GM23338 (cell line): ENCODE measurements around the gene ANP32A. TPM values are rescaled to one million over a fixed set of nuclear protein-coding genes. Genes with fewer than 3 reads are reported as not detected.

Experiments used
- ATAC-seq: fragments of 200-7000 bp; cut with Tn5 transposase; 3 replicates; pipeline ENCODE4 v1.9.1; 2020
- DNase-seq: peaks from one replicate; pipeline ENCODE4 v3.0.0-alpha.2; 2015; ENCODE audit warnings: low spot score
- H2AFZ ChIP-seq: fragments of 200-600 bp; sonication (generic); 2 replicates; pipeline ENCODE4 v1.8.0; 2016; ENCODE audit warnings: antibody characterized with exemption, mild to moderate bottlenecking, moderate library complexity
- H3F3A ChIP-seq: fragments of 200-600 bp; sonication (generic); replicated peaks from 2 replicates; pipeline ENCODE4 v1.8.0; 2017; ENCODE audit warnings: antibody characterized with exemption, mixed run types, low read depth
- H3K27ac ChIP-seq: fragments of 200-600 bp; sonication (generic); 2 replicates; pipeline ENCODE4 v1.6.1; 2016; ENCODE audit warnings: low read depth
- H3K27me3 ChIP-seq: fragments of 200-600 bp; sonication (generic); 2 replicates; pipeline ENCODE4 v1.8.0; 2016; ENCODE audit warnings: mild to moderate bottlenecking, mixed run types, moderate library complexity; ENCODE audit not compliant: insufficient read depth
- H3K36me3 ChIP-seq: fragments of 200-600 bp; sonication (generic); 2 replicates; pipeline ENCODE4 v1.8.0; 2016; ENCODE audit warnings: mild to moderate bottlenecking; ENCODE audit not compliant: insufficient read depth
- H3K4me1 ChIP-seq: fragments of 200-600 bp; sonication (generic); 2 replicates; pipeline ENCODE4 v1.8.0; 2016; ENCODE audit warnings: mild to moderate bottlenecking, moderate library complexity; ENCODE audit not compliant: insufficient read depth
- H3K4me2 ChIP-seq: fragments of 200-600 bp; sonication (generic); 2 replicates; pipeline ENCODE4 v1.7.1; 2017; ENCODE audit warnings: mixed run types
- H3K4me3 ChIP-seq: fragments of 200-600 bp; sonication (generic); 2 replicates; pipeline ENCODE4 v1.6.1; 2016; ENCODE audit warnings: mixed run types
- H3K79me2 ChIP-seq: fragments of 200-600 bp; sonication (generic); replicated peaks from 2 replicates; pipeline ENCODE4 v1.8.0; 2017; ENCODE audit warnings: mild to moderate bottlenecking; ENCODE audit not compliant: insufficient read depth
- H3K9me2 ChIP-seq: fragments of 200-600 bp; sonication (generic); 2 replicates; pipeline ENCODE4 v1.8.0; 2017; ENCODE audit not compliant: insufficient read depth
- H4K20me1 ChIP-seq: fragments of 200-600 bp; sonication (generic); replicated peaks from 2 replicates; pipeline ENCODE4 v1.8.0; 2017; ENCODE audit warnings: mild to moderate bottlenecking; ENCODE audit not compliant: insufficient read depth
- H3K27ac Mint-ChIP-seq: 2 replicates; pipeline ENCODE4 v1.8.0; 2020; ENCODE audit warnings: inconsistent platforms, mild to moderate bottlenecking, moderate library complexity, mixed read lengths
- H3K27me3 Mint-ChIP-seq: 3 replicates; pipeline ENCODE4 v1.8.0; 2022; ENCODE audit warnings: low read depth, mild to moderate bottlenecking, moderate library complexity, mixed read lengths, inconsistent platforms; ENCODE audit not compliant: insufficient read depth, poor library complexity
- H3K36me3 Mint-ChIP-seq: 3 replicates; pipeline ENCODE4 v1.8.0; 2021; ENCODE audit warnings: low read depth, mild to moderate bottlenecking, inconsistent platforms, moderate library complexity, mixed read lengths
- H3K4me1 Mint-ChIP-seq: 3 replicates; pipeline ENCODE4 v1.8.0; 2020; ENCODE audit warnings: mild to moderate bottlenecking, inconsistent platforms, mixed read lengths
- H3K4me3 Mint-ChIP-seq: 3 replicates; pipeline ENCODE4 v1.8.0; 2021; ENCODE audit warnings: moderate library complexity, mild to moderate bottlenecking, inconsistent platforms, mixed read lengths
- H3K9me3 Mint-ChIP-seq: 3 replicates; pipeline ENCODE4 v1.8.0; 2020; ENCODE audit warnings: moderate library complexity, mild to moderate bottlenecking, inconsistent platforms, mixed read lengths
- CREB1 ChIP-seq: fragments of 250-450 bp; sonication (Bioruptor Pico); IDR thresholded peaks from 2 replicates; pipeline ENCODE4 v1.5.0; 2020; ENCODE audit warnings: low read depth, mild to moderate bottlenecking, moderate library complexity
- JUNB ChIP-seq: IDR thresholded peaks from one replicate; pipeline ENCODE4 v1.6.1; 2016; ENCODE audit warnings: antibody characterized with exemption; ENCODE audit not compliant: unreplicated experiment
- NANOG ChIP-seq: IDR thresholded peaks from 2 replicates; pipeline ENCODE4 v1.6.1; 2016; ENCODE audit warnings: antibody characterized with exemption, borderline replicate concordance
- POLR2AphosphoS5 ChIP-seq: IDR thresholded peaks from 2 replicates; pipeline ENCODE4 v1.6.1; 2016; ENCODE audit warnings: antibody characterized with exemption, low read depth
- ZNF114 ChIP-seq: fragments of 250-450 bp; sonication (Bioruptor Pico); IDR thresholded peaks from 2 replicates; pipeline ENCODE4 v1.5.0; 2020; ENCODE audit warnings: mild to moderate bottlenecking, moderate library complexity
- ZNF331 ChIP-seq: fragments of 250-450 bp; sonication (Bioruptor Pico); IDR thresholded peaks from 2 replicates; pipeline ENCODE4 v1.5.0; 2020; ENCODE audit warnings: low read depth, mild to moderate bottlenecking, moderate library complexity
- ZNF462 ChIP-seq: fragments of 250-450 bp; sonication (Bioruptor Pico); IDR thresholded peaks from 2 replicates; pipeline ENCODE4 v1.5.0; 2020; ENCODE audit warnings: mild to moderate bottlenecking, moderate library complexity
- polyA plus RNA-seq: library from polyadenylated mRNA; unstranded; fragments of >200 nt; fragmentation: Nextera tagmentation; extraction: Ambion mirVana; gene quantifications from 2 replicates; pipeline ENCODE4 v1.2.1, GENCODE V29; 2016
- total RNA-seq: library from RNA; depleted of rRNA; stranded (reverse); fragments of >200 nt; shearing (Covaris generic); gene quantifications from 2 replicates; pipeline ENCODE4 v1.2.3, GENCODE V29; 2014
- TF ChIP-seq, protein P1 (sequence below): IDR thresholded peaks from 2 replicates; pipeline ENCODE4 v1.6.1; 2016; ENCODE audit warnings: antibody characterized with exemption

Gene ANP32A
- total and polyA plus RNA-seq, 2 experiments from 2014 or later = 204 to 304 TPM

GRCh38 chr15:68775671-68776476 lies 44.8 kb downstream of the ANP32A start (continued):
- no peak for TF ChIP-seq ZNF462 (CRISPR knock-in tag)

DNA sequence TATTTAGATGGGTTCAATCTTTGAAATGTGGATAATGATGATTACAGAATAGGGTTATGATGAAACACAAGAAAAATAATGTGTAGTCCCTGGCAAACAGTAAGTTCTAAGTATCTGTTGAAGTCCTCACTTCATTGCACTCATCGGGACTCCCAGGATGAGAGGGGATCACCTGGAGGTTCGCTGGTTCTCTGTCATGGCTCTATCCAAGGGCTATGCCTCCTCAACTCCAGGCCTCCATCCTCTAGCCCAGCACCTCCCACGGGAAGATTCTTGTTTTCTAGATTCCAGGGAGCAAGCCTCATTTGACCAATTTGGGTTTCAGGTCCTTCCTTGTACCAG lies 45.5 kb downstream of the ANP32A start:
- Histone ChIP-seq H3K4me1 (no peaks in the 10 kb centered on the region), H3K9me2 (no peaks in the 10 kb centered on the region), H3K27ac (no peak overlapping the region), H4K20me1 (no peaks in the 10 kb centered on the region), H2AFZ (no peak overlapping the region), H3K4me2 (no peak overlapping the region), H3K4me3 (no peak overlapping the region), H3F3A (no peaks in the 10 kb centered on the region), H3K79me2 (no peaks in the 10 kb centered on the region), H3K27me3 (no peaks in the 10 kb centered on the region), H3K36me3 (peaks cover 3% of the 10 kb centered on the region)
- peaks cover 28% of the 10 kb centered on the region for H3K36me3 Mint-ChIP-seq
- H3K27me3 Mint-ChIP-seq = peaks cover 8% of the 10 kb centered on the region
- ATAC-seq = no peak
- no peak for DNase-seq
- peaks cover 5% of the 10 kb centered on the region; the same call in 2 of the 3 replicates for H3K4me1 Mint-ChIP-seq
- H3K27ac Mint-ChIP-seq = no peak overlapping the region
- no peaks in the 10 kb centered on the region; the same call in 2 of the 3 replicates for H3K9me3 Mint-ChIP-seq
- H3K4me3 Mint-ChIP-seq = no peak overlapping the region
- no peak for TF ChIP-seq ZNF114 (CRISPR knock-in tag)
- TF ChIP-seq JUNB = no peak
- TF ChIP-seq CREB1 (CRISPR knock-in tag) = no peak
- no peak for TF ChIP-seq ZNF462 (CRISPR knock-in tag)
- TF ChIP-seq NANOG = no peak
- TF ChIP-seq, protein P1, sequence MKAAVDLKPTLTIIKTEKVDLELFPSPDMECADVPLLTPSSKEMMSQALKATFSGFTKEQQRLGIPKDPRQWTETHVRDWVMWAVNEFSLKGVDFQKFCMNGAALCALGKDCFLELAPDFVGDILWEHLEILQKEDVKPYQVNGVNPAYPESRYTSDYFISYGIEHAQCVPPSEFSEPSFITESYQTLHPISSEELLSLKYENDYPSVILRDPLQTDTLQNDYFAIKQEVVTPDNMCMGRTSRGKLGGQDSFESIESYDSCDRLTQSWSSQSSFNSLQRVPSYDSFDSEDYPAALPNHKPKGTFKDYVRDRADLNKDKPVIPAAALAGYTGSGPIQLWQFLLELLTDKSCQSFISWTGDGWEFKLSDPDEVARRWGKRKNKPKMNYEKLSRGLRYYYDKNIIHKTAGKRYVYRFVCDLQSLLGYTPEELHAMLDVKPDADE = no peak
- TF ChIP-seq POLR2AphosphoS5 = no peak
- no peak for TF ChIP-seq ZNF331 (CRISPR knock-in tag)
